GM12878 (cell line): ENCODE measurements around the gene CFAP74. TPM values are rescaled to one million over a fixed set of nuclear protein-coding genes. Genes with fewer than 3 reads are reported as not detected.

ENCODE experiments used
- ATAC-seq: fragments of 200-7000 bp; cut with Tn5 transposase; 3 replicates; pipeline ENCODE4 v1.9.1; 2020; ENCODE audit warnings: mild to moderate bottlenecking, moderate library complexity
- BruUV-seq: library from RNA; stranded (reverse); fragments of 400-500 nt; replicated peaks from 2 replicates; lab custom pipeline; 2021; lab: Mats Ljungman, UMichigan
- CTCF ChIA-PET: fragments of 300-600 bp; sonication (Branson Sonifier 250); formaldehyde crosslinking; extraction: SDS; loops from one replicate; lab custom pipeline; 2021; ENCODE audit warnings: inconsistent platforms; lab: Yijun Ruan, JAX
- POLR2A ChIA-PET: fragments of 350-600 bp; formaldehyde crosslinking; extraction: SDS; loops from one replicate; lab custom pipeline; 2021; ENCODE audit warnings: inconsistent platforms; lab: Charles Lee
- RAD21 ChIA-PET: fragments of 300-600 bp; sonication (Branson Sonifier 250); formaldehyde crosslinking; loops from one replicate; lab custom pipeline; 2023; ENCODE audit warnings: antibody characterized with exemption; ENCODE audit not compliant: unreplicated experiment; lab: Charles Lee
- SMC1A ChIA-PET: fragments of 300-600 bp; sonication (Branson Sonifier 250); formaldehyde crosslinking; loops from one replicate; lab custom pipeline; 2023; ENCODE audit not compliant: unreplicated experiment, uncharacterized antibody; lab: Charles Lee
- DNase-seq: peaks from one replicate; pipeline ENCODE4 v3.0.0-alpha.2; 2011; ENCODE audit warnings: low read depth, low spot score
- FAIRE-seq: peaks from 3 replicates; lab custom pipeline; 2011; peaks lifted over from hg19 to GRCh38; lab: Jason Lieb, UNC
- H2AFZ ChIP-seq: 2 replicates; pipeline ENCODE4 v1.6.0; 2011; ENCODE audit warnings: low read depth, low read length, control low read depth; ENCODE audit not compliant: control insufficient read depth
- H3K27ac ChIP-seq: 2 replicates; pipeline ENCODE4 v1.5.1; 2011; ENCODE audit warnings: control low read depth; ENCODE audit not compliant: control insufficient read depth, insufficient read depth
- H3K27me3 ChIP-seq, 2 experiments: replicated peaks in 1 of 2; 2 replicates each; pipeline versions ENCODE4 v1.6.0 to v1.6.1; 2011; ENCODE audit warnings: low read length in 1 of 2; ENCODE audit not compliant: control insufficient read depth in 2 of 2, insufficient read depth in 2 of 2
- H3K36me3 ChIP-seq, 2 experiments: 2 replicates each; pipeline ENCODE4 v1.5.1; 2011; ENCODE audit warnings: low read length in 1 of 2; ENCODE audit not compliant: control insufficient read depth in 2 of 2, insufficient read depth in 2 of 2
- H3K4me1 ChIP-seq: 2 replicates; pipeline ENCODE4 v1.6.1; 2011; ENCODE audit warnings: mild to moderate bottlenecking, low read length, moderate library complexity, mixed read lengths; ENCODE audit not compliant: control insufficient read depth, insufficient read depth
- H3K4me2 ChIP-seq: 2 replicates; pipeline ENCODE4 v1.6.0; 2011; ENCODE audit warnings: control low read depth; ENCODE audit not compliant: control insufficient read depth, insufficient read depth
- H3K4me3 ChIP-seq: fragments of 200-600 bp; sonication (generic); 2 replicates; pipeline ENCODE4 v1.5.1; 2016
- H3K79me2 ChIP-seq: 2 replicates; pipeline ENCODE4 v1.6.0; 2011; ENCODE audit warnings: low read length; ENCODE audit not compliant: control insufficient read depth, insufficient read depth
- H3K9ac ChIP-seq: 2 replicates; pipeline ENCODE4 v1.8.0; 2011; ENCODE audit warnings: low read length, control low read depth, mixed read lengths; ENCODE audit not compliant: control insufficient read depth, insufficient read depth
- H3K9me3 ChIP-seq: replicated peaks from 3 replicates; pipeline ENCODE4 v1.5.1; 2011; ENCODE audit warnings: mild to moderate bottlenecking, low read length; ENCODE audit not compliant: control insufficient read depth, insufficient read depth
- H4K20me1 ChIP-seq: 2 replicates; pipeline ENCODE4 v1.6.0; 2011; ENCODE audit not compliant: control insufficient read depth, insufficient read depth
- HCFC1 ChIP-seq: fragments of 150-350 bp; IDR thresholded peaks from 2 replicates; pipeline ENCODE4 v1.6.1; 2014; ENCODE audit warnings: low read length
- IKZF2 ChIP-seq, 2 experiments: fragments of 450-650 bp; IDR thresholded peaks; 2 replicates each; pipeline ENCODE4 v1.6.1; 2017; ENCODE audit warnings: mild to moderate bottlenecking in 2 of 2, moderate library complexity in 2 of 2
- PAX8 ChIP-seq: fragments of 450-650 bp; IDR thresholded peaks from 2 replicates; pipeline ENCODE4 v1.6.1; 2017; ENCODE audit warnings: mild to moderate bottlenecking, moderate library complexity
- SMARCA5 ChIP-seq: fragments of 450-650 bp; IDR thresholded peaks from 2 replicates; pipeline ENCODE4 v1.6.1; 2017; ENCODE audit warnings: mild to moderate bottlenecking
- WGBS: methylation state at CpG from one replicate; pipeline ENCODE4 v1.1.6; 2016; ENCODE audit warnings: low lambda C conversion rate; ENCODE audit not compliant: insufficient replicate concordance, insufficient coverage; ENCODE audit errors: missing lambda C conversion rate; 5-methylcytosine and 5-hydroxymethylcytosine counted together
- in situ Hi-C: fragments of 300-500 bp; cut with MboI; formaldehyde crosslinking; loops from 9 replicates; pipeline ENCODE4 v1.14.3; 2018; ENCODE audit warnings: mixed read lengths
- intact Hi-C: fragments of 100-400 bp; cut with micrococcal nuclease; formaldehyde crosslinking; loops from one replicate; pipeline ENCODE4 v1.14.2; 2022; ENCODE audit not compliant: unreplicated experiment
- polyA plus RNA-seq, 11 experiments: library from polyadenylated mRNA; depleted of rRNA in 4 of 11; unstranded in 6 of 11; stranded (reverse) in 5 of 11; fragments of >200 nt; fragmentation: Nextera tagmentation in 4 of 11; fragmentation: Illumina TruSeq in 1 of 11; extraction: Ambion mirVana in 4 of 11; extraction: Trizol in 1 of 11; gene quantifications; 1 replicate in 1 of 11; 2 replicates in 10 of 11; pipeline versions ENCODE4 v1.2.1 to v1.2.3, GENCODE V29; 2011 to 2016; ENCODE audit warnings: inconsistent platforms in 2 of 11, missing spikeins in 2 of 11, low read depth in 1 of 11
- total RNA-seq, 4 experiments: library from RNA; depleted of rRNA in 3 of 4; stranded (reverse); fragments of >200 nt in 3 of 4; fragmentation: Illumina TruSeq in 1 of 4; extraction: Trizol in 1 of 4; gene quantifications; 2 replicates each; pipeline versions ENCODE4 v1.2.1 to v1.2.3, GENCODE V29; 2013 to 2021

Gene CFAP74
- total and polyA plus RNA-seq, 10 of the 15 experiments (the other 5 are each of a cell fraction or from before 2014, with no cell fraction given): 0.01 TPM; not detected in 9

GRCh38 chr1:1898246-1898933 lies 105.2 kb downstream of the CFAP74 start:
- SMC1A ChIA-PET: interaction anchor here (1.2 to 1.7 kb wide), 3 partner anchors 7 to 70 kb away, joined by 3 to 5 read pairs (median 3); no protein-coding TSS in a partner anchor
- no peaks in the 10 kb centered on the region for H3K36me3 ChIP-seq
- no peak overlapping the region for H3K4me3 ChIP-seq
- TF ChIP-seq HCFC1: no peak
- TF ChIP-seq IKZF2 (IDR thresholded peaks at IDR 0.05): no peak
- no peak for TF ChIP-seq SMARCA5
- 0 out of 2 replicates have a peak, but pooled peaks have one; percentile 60 for TF ChIP-seq PAX8
- no peak overlapping the region for H3K9ac ChIP-seq
- no peaks in the 10 kb centered on the region for H3K27me3 ChIP-seq
- intact Hi-C loops: no loop called here
- 46% methylated on average over 6 of the region's 6 CpGs for WGBS
- no TSS peak for BruUV-seq
- RAD21 ChIA-PET: interaction anchor here (5.6 kb wide), 1 partner anchor 9 kb away, joined by 28 read pairs; no protein-coding TSS in a partner anchor
- ATAC-seq (no peak), DNase-seq (no peak), FAIRE-seq (no peak)
- CTCF ChIA-PET: interaction anchor here (1.2 to 3.8 kb wide), 5 partner anchors 7 to 123 kb away, joined by 3 to 23 read pairs (median 4); no protein-coding TSS in a partner anchor
- no peaks in the 10 kb centered on the region; the same call in 2 of the 3 replicates for H3K9me3 ChIP-seq
- POLR2A ChIA-PET: interaction anchor here (0.6 to 2.8 kb wide), 4 partner anchors 10 to 31 kb away, joined by 3 to 10 read pairs (median 3); no protein-coding TSS in a partner anchor
- no peaks in the 10 kb centered on the region for H4K20me1 ChIP-seq
- no peaks in the 10 kb centered on the region for H3K79me2 ChIP-seq
- in situ Hi-C loops: no loop called here
- no peak overlapping the region for H3K27ac ChIP-seq
- H2AFZ ChIP-seq: no peak overlapping the region
- peaks cover 9% of the 10 kb centered on the region for H3K4me1 ChIP-seq
- no peak overlapping the region for H3K4me2 ChIP-seq
